SH-SY5Y (cell line): ENCODE data around the gene MED13L.

Source experiments
- GATA2 ChIP-seq: IDR thresholded peaks from 2 replicates; pipeline ENCODE4 v1.6.1; 2011; ENCODE audit warnings: mild to moderate bottlenecking, low read depth, low read length
- GATA3 ChIP-seq: IDR thresholded peaks from 2 replicates; pipeline ENCODE4 v1.6.1; 2011; ENCODE audit warnings: low read depth, mild to moderate bottlenecking, low read length, moderate library complexity

Gene MED13L

GRCh38 chr12:116277467-116278278 is at the start of gene MED13L:
MED13L (minus strand) TSS chr12:116277693; CDS start chr12:116277131, 562 bp downstream.
- TF ChIP-seq GATA3 (no peak), GATA2 (no peak)

- TF ChIP-seq GATA2 (no peak), GATA3 (no peak)
Observed at GRCh38 chr12:116325336-116325664, 47.8 kb upstream of the MED13L start.

DNA sequence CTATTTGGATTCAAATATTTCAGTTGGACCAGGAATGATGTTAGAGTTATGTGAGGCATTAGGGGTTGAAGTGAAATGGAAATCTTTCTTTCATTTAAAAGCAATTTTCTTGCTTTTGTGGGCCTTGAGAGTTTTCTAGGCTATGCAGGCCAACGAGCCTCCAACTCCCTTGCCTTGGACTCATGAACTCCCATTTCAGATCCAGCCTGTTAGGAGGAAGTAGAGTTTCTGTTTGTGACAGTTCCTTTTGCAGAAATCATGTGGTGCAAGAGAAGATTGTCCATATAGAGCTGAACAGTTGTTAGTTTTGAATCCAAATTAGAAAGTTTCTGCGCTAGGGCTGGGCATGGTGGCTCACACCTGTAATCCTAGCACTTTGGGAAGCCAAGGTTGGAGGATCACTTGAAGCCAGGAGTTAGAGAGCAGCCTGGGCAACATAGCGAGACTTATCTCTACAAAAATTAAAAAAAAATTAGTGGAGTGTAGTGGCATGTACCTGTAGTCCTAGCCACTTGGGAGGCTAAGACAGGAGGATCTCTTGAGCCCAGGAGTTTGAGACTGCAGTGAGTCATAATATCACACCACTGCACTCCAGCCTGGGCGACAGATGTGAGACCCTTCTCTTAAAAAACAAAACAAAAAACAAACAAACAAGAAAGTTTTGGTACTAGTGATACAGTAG is 47.3 kb upstream of the MED13L start:
- no peak for TF ChIP-seq GATA3
- no peak for TF ChIP-seq GATA2

- no peak for TF ChIP-seq GATA3
- TF ChIP-seq GATA2, result no peak
Observed at GRCh38 chr12:116323406-116324386, 46.2 kb upstream of the MED13L start.

DNA sequence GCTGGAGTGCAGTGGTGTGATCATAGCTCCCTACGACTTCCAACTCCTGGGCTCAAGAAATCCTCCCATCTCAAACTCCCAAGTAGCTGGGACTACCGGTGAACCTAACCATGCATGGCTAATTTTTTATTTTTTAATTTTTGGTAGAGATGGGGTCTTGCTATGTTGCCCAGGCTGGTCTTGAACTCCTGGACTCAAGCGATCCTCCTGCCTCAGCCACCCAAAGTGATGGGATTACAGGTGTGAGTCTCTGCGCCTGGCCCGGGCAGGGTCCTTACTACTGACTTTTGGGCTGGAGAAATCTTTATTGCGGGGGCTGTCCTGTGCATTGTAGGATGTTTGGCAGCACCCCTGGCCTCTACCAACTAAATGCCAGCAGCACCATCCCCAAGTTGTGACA is 44.4 kb upstream of the MED13L start:
- no peak for TF ChIP-seq GATA2
- TF ChIP-seq GATA3, result no peak

DNA sequence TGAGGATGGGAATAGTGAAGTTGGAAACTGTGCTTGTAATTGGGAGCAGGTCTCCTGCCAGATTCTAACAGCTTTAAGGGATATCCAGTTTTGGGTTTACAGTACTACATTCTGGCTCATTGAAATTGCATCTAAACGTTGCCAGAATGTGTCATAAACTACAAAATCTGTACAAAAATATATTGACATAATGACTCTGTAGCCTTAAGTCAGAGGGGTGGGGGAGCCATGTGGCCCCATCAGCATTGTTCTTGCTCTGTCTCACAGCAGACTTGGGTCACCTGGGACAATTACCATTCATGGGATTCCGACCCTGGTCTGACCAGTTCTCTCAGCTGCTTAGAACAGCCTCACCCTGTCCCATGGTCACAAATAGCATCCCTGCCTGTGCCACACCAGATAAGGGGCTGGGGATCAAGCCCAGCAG is 43.3 kb upstream of the MED13L start:
- TF ChIP-seq GATA2, result no peak
- TF ChIP-seq GATA3, result no peak

GRCh38 chr12:116319898-116320621 is 42.6 kb upstream of the MED13L start:
- no peak for TF ChIP-seq GATA2
- TF ChIP-seq GATA3, result no peak

- TF ChIP-seq GATA3, result no peak
- TF ChIP-seq GATA2, result no peak
Observed at GRCh38 chr12:116319233-116319897, 41.9 kb upstream of the MED13L start.

DNA sequence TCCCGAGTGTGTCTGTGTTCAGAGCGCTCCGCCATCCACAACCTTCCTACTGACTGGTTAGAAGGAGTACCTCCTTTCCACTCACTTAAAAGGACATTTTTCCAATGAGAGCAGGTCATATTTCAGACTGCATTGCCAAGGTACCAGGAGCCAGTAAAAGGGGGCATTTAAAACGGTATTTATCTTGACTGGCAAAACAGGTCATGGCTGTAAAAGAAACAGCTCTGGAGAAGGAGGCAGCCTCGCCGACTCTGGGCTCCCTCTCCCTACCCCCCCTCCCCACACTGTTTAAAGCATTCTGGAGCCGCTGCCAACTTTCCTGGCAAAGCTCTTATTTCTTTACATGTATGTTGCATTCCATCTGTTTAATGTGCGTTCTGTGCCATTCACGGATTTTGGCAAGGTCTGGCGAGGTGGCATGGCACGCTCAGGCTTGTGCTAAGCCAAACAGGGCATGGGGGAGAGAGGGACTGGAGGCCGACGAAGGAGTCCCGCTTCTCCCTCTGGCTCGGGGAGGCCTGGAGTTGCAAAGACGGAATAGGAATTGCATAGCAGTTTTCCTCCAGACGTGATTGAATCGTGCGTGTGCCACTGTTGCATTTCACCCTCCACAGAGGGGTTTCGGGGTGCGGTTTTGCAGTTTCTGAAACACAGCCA is 41.2 kb upstream of the MED13L start:
- no peak for TF ChIP-seq GATA3
- no peak for TF ChIP-seq GATA2

DNA sequence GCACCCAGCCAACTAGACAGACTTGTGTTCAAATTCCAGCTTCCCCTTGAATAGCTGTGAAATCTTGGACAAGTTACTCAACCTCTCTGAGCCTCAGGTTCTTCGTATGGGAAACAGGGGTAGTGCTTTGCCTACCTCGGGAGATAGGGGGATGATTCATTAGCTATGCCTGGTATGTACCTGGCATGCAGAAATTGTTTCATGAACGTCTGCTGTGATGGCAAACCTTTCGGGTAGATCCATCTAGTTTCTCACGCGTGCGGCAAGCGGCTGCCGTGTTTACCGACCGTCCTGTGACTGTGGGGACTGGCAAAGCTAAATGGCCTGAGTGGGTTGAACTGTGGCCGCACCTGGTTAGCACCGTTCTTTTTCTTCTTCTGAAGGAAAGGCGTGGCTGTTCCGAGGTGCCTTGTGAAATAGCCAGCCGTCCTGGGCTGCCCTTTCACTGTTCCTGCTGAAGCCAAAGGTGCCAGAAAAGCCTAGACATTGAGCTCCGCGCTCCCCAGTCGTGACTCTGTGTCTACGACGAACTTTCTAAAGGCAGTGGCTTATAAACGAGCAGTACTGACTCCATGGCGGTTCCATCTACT is 40.6 kb upstream of the MED13L start:
- TF ChIP-seq GATA2 (no peak), GATA3 (no peak)

- TF ChIP-seq GATA3 (no peak), GATA2 (no peak)
Observed at GRCh38 chr12:116317139-116317538, 39.6 kb upstream of the MED13L start.

DNA sequence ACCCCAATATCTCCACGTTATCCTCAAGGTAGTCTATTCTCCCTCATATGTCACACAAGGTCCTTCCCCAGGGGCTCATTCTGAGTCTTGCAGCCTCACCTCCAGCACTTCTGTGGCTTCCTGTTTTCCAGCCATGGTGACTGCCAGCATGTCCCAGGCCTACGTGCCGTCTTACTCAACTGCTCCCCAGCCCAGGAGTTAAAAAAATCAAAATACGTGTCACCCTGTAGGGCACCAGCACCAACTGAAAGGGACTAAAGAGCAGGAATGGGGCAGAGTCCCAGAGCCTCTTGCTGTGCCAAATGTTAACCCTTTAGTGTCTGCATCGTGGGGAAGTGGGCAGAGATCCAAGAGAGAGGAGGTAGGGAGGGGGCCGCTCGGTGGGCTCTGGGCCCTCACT is 37.0 kb upstream of the MED13L start:
- TF ChIP-seq GATA2 (no peak), GATA3 (no peak)
